Superior temporal gyrus (tissue), 1 donor: ENCODE measurements around the gene ABCC6.
A peak's percentile ranks its signal among the peaks of the same experiment; 100 is the strongest.
"Not testable (repeated sequence)": the region's sequence is repeated elsewhere in the genome, so short reads cannot be mapped to it uniquely, and the experiment has no call there.

ENCODE experiments used
- DNase-seq: peaks from one replicate; pipeline ENCODE4 v3.0.0-alpha.2; 2016; ENCODE audit errors: extremely low spot score

ABCC6 gene

DNA sequence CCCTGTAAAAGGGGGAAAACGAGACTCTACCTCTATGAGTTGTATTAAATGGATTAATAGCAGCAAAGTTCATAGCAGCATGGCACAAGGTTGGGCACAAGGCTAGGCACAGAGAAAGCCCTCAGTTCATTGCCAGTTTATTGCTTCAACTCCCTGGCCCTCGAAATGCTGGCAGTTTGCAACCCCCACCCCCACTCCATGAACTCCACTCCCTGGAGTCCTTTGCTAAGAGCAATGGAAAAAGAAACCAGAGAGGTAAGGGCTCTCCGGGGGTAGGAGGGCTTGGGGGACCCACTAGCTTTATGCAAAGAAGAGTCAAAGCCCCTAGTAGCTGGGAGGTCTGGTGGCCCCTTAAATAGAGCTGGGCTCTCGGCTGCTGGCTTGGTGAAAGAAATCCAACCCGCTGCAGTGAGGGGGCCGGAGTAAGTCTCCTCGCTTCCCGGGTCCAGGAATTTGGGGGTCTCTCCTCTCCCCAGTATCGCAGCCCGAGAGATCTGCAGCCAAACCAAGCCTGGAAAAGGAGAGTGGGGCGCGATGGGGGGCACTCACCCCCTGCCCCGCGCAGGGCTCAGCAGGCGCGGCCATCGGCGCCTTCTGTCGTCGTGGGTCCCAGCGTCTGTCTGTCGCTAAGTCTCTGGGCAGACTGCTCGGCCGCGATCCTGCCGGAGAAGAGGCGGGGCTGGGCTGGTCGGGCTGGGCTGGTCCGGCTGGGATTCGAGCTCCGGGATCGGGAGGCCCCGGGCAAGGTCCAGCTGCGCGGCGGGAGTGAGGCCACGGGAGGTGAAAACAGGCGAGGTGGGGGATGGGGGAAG lies at the start of gene ABCC6:
Gene ABCC6, minus strand, starts transcription at position 645 of the 812 bp plus-strand sequence. Its CDS starts 60 bp downstream, at position 585.
- DNase-seq, result not testable (repeated sequence)

DNA sequence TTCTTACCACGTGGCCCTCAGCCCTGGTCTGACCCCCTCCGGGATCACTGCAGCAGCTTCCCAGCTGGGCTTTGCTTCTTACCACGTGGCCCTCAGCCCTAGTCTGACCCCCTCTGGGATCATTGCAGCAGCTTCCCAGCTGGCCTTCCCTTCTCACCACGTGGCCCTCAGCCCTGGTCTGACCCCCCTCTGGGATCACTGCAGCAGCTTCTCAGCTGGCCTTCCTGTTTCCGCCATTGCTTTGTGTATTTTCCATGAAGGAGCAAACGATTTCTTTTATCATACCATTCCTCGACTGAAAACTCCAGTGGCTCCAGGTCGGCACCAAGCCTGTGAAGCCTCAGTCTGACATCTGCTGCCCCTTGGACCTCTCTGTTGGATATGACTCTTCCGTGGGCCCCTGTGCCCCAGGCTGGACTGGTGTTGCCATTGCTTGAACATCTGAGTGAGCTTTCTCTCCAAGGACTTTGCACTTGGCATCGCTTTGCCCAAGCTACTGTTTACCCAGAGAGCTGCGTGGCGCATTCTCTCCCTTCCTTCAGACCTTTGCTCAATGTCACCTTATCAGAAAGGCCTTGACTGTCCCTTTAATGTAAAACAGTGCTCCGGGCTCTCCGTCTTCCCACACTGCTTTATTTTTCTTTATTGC lies 49.4 kb upstream of the ABCC6 start:
- DNase-seq, result not testable (repeated sequence)

DNA sequence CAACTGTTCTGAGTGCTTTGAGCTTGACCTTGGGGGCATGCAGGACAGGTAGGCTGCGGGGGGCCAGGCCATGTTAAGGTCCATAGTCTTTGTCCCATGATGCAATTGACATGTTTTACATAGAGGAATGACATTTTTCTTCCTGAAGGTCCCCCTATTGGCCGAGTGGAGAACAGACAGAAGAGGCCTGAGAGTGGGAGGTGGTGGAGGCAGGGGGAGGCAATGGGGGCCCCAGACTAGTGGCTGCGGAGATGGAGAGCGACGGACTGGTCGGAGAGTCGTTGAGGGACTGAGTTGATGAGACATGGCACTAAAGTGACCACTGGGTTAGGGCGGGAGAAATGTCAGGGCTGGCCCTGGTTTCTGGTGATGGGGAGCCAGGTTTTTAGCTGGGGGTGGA lies 48.4 kb upstream of the ABCC6 start:
- DNase-seq, result not testable (repeated sequence)

DNA sequence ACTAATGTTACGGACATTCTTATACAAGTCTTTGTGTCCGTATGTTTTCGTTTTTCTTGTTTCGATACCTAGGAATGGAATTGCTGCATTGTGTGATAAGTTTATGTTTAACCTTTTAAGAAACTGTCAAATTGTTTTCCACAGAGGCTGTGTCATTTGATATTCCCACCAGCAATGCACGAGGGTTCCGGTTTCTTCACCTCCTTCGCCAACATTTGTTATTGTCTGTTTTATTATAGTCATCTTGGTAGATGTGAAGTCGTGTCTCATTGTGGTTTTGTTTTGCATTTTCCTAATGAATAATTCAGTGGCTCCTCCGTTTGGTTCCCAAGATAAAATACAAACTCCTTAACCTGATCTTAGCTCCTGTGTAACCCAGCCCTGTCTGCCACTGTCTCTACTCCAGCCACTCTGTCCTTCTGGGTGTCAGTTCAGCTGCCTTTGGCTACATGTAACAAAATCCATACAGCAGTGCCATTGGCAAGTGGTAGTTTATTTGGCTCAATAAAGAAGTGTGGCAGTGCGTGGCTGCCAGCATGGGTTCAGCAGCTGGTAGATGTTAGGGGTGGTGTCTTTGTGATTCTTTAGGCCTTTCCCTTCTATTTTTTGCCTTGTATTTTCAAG lies 45.0 kb upstream of the ABCC6 start:
- not testable (repeated sequence) for DNase-seq

DNA sequence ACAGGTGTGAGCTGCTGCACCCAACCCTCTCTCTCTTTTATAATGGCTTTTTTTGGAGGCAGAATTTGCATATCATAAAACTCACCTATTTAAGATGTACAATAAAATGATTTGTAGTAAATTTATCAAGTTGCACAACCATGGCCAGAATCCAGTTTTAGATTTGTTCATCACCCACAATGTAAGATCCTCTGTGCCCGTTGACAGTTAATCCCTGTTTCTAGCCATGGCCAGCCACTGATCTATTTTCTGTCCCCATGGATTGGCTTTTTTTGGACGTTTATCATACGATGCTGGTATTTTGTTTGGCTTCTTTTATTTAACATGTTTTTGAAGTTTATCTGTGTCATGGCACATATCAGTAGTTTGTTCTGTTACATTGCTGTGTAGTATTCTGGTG lies 44.4 kb upstream of the ABCC6 start:
- DNase-seq, result not testable (repeated sequence)

DNA sequence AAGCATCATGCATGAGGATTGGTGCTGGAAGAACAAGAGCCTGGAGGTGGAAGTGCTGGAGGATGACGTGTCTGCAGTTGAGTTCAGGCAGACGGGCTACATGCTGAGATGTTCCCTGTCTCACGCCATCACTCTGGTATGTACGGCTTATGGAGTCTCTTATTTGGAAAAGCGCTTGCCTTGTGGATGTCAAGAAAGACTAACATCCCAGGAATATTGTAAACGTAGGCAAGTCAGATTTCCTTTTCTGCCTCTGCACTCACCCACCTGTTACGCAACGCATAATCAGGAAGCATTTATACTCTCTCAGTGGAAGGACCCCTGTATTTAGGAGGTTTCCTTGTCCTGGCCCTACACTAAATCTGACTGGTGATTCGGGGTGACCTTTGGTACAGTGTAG lies 41.8 kb upstream of the ABCC6 start:
- DNase-seq, result not testable (repeated sequence)

DNA sequence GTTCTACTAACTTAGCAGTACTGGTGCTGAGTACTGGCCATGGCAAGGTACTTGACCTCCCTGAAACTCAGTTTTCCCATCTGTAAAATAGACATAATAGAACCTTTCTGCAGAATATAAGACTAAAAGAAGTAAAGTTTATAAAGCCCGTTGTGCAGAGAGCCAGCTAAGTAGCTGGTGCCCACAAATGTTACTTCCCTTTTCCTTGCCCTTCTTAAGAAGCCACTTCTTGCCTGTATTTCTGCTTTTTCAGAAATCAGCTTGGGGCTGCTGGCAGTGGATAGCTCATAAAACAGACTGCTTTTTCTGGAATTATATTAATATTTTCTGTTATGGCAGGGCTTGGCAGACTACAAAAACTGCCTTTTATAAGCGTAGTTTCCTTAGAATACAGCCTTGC lies 40.7 kb upstream of the ABCC6 start:
- not testable (repeated sequence) for DNase-seq

DNA sequence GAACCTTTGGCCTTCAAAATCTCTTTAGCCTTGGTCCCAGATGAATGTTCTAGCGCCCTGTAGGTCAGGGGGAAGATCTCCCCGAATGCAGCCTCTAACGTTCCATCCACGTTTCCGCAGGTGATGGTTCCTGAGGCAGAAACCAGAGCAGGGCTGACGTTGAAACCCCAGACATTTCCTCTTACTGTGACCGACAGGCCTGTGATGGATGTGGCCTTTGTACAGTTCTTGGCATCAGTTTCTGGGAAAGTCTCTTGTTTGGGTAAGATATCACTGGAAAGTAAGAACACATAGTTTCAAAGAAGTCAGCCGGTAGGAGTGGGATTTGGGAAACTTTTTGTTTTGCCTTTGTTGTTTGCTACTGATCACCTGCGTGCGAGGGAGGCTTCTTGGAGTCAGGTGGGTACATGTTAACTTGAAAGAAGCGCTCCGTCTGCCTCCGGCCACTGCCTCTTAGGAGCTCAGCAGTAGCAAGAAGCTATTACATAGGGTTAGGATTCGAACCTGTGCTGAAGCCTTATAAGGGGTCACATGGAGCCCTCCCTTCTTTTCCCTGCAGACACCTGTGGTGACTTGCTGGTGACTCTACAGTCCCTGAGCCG lies 39.8 kb upstream of the ABCC6 start:
- DNase-seq, result not testable (repeated sequence)

DNA sequence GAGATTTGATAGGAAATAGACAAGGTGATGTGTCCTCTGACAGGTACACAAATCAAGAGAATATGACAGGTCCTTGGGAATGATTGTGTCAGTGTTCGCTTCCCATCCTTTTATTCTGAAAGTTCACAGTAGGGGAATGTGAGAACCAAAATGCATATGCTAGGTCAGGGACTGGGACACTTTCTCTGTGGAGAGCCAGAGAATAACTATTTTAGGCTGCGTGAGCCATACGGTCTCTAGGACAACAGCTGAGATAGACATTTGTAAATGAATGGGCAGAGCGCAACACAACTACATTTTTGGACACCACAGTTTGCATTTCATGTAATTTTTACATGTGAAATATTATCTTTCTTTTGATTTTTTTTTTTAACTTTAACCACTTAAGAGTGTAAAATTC lies 36.7 kb upstream of the ABCC6 start:
- not testable (repeated sequence) for DNase-seq

DNA sequence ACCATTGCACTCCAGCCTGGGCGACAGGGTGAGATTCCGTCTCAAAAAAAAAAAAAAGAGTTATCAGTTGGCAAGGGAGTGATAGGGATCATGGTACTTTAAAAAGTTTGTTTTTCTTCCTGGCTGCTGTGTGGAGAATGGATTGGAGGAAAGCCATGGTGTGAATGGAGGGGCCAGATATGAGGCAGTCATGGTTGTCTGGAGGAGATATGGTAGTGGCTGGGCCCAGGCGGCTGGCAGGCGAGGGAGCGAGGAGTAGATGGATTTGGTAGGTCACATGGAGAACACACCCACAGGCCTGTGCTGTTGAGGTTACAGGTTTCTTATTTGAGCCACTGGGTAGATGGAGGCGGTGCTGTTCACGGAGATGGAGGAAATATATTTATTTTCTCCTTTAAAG lies 35.5 kb upstream of the ABCC6 start:
- not testable (repeated sequence) for DNase-seq

DNA sequence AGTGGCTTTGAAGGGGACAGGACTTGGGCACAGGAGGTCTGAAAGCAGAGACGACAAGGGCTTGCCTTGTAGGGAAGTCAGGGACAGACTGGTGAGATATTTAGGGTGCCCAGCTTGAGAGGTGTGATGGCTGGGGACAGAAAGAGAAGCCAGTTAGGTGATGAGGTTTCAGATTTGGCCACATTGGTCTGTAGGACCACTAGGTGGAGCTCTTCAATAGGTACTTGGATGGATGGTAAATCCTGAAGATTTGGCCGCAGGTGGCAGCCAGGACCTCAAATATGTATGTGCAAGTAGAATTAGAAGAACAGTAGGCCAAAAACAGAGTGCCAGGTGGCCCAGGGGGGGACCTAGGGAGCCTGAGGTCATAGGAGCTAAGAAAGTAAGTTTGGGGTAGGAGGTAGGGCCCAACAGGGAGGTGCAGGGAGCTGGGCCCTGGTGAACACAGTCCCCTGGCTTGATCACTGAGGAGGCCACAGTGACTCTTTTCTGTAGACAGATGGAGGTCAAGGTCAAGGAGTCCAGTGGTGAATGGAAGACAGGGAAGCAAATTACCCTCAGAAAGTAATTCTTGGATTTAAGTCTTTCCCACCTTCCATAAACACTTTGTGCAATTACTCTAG lies 34.1 kb upstream of the ABCC6 start:
- DNase-seq, result not testable (repeated sequence)

DNA sequence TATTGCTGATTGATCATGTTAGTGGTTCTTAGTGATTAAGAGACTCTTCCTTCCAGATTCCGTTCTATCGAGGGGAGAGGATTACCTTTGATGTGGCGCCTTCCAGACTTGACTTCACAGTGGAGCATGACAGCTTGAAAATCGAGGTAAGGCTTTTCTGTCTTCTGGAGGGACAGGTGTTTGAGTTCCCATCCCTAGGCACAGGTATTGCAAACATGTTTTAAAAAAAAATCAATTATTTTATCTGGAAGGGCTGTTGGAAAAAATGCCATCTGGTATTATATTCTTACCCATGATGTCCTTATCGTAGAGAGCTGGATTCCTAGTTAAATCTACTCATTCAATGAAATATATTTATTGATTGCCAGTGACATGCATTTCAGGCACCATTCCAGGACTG lies 29.1 kb upstream of the ABCC6 start:
- not testable (repeated sequence) for DNase-seq

DNA sequence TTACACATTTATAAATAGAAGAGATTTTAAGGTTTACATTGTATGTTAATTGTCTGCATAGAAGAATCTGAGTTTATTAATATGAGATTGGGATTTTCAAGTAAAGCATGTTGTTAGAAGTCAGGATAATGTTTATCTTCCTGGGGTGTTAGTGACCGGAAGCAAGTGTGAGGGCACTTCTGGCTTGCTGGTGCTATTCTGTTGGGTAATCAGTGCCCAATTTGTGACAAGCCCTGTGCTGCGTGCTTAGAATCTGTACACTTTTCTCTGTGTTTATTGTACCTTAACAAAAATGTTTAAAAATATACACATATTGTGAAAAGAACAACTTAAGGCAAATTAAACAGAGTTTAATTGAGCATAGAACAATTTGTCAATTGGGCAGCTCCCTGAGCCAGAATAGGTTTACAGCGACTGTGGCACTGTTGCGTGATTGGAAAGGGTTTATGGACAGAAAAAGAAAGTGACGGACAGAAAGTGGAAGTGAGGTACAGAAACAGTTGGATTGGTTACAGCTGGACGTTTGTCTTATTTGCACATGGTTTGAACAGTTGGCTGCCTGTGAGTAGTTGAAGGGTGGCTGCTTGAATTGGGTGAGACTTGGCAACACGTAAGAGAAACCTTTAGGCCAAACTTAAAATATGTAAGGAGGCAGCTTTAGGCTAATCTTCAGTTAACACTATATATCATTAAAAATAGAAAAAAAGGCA lies 26.5 kb upstream of the ABCC6 start:
- not testable (repeated sequence) for DNase-seq

DNA sequence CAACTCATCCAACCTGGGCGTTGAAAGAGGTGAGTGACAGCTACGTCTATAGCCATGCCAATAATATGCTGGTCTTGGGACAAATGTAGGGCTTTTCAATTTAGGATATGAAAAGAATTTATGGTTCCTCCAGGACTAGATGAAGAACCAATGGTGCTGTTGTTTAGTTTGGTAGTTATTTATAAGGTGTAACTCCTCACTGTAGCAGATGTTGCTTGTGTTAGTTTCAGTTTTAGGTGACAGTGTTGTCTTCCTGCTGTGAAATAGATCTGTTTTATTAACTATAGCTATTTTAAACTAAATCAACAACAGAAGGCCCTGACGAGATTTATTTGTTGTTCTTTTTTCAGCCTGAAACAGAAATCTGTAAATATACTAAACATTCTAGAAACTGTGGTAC lies 24.1 kb upstream of the ABCC6 start:
- not testable (repeated sequence) for DNase-seq

DNA sequence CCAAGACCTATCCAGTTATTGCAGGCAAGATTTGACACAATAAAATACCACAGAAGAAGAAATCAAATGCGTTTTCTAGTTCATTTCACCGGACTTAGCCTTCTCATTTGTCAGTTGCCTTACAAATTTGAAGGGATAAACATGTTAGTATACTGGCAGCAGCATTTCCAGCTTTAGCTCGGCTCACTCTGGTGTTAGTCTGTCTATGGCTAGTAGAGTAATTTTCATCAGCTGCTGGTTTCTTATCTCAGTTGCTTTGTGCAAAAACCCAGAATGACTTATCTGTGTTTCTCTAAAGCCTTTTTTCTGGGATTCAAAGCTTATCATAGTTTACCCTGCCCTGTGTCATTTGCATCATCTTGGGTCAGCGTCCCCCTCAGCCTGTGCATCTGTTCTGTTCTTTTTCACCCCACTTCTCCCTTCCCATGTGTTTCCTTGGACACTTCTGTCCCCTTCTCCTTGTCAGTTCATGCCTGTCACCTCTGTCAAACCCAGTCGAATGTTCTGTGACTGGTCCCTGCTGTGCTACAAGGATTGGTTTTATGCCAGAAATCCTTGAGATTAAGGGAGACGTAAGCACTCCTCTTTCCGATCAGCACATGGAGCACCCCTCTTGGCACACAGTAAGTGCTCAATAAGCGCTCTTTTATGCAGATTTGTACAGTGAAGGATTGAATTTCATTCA lies 23.4 kb upstream of the ABCC6 start:
- DNase-seq, result not testable (repeated sequence)

DNA sequence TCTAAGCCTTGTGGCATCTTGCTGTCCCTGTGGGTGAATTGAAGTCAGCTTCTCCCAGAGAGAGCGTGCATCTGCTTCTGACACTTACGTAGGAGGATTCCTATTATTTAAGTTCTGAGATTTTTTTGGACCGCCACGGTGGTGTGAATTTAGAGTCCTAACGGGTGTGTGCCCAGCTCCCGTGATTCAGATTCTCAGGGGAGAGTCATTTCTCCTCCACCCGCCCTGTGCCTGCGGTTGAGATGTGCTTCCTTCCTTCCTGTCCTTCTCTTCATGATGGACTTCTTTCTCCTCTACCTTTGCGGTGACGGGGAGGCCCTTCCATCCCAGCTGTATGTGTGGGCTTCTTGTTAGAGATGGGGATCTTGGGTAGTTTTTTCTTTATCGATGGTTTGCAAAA lies 20.6 kb upstream of the ABCC6 start:
- DNase-seq, result peak; percentile 11

DNA sequence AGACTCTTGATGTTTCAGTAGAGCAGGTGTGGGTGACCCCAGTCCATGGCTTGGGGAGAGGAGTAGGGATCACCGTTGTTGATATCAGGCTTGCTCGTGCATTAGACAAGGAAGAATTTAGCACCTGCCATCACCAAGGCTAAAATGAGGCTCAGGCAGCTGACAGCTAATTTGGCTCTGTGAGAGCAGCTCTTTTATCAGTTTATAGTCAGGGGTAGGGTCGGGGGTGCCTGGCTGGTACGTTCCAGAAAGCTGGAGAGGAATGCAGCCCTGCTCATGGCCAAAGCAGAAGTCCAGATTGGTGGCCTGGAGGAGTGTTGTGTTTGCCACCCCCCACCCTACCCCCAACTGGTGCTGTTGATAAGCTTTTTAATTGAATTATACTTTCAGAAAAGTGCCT lies 17.4 kb upstream of the ABCC6 start:
- DNase-seq, result not testable (repeated sequence)

DNA sequence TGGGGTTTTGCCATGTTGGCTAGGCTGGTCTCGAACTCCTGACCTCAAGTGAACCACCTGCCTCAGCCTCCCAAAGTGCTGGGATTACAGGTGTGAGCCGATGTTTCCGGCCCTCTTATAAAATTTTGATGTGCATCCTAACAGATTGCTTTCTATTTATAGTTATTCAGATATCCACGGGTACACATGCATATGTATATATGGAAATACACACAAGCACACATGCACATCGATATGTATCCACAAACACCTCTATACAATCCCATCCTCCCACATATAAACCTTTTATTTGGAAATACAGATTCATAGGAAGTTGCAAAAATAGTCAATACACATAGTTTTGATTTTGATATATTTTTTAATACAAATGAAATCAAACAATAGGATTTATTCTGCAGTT lies 14.4 kb upstream of the ABCC6 start:
- not testable (repeated sequence) for DNase-seq

DNA sequence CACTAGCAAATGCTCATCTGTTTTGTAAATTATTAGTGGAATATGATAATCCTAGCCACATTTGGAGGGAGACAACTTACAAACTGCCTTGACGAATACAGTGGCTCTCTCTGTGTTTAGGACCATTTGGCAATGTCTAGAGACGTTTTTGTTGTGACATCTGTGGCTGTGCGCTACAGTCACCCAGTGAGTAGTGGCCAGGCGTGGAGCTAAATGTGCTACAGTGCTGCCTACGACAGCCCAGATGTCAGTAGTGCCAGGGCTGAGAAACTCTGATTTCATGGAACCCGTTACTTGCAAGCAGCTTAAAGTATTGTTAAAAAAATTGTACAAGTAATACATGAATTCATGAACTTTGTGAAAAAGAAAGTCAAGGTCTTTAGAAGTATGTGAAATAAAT lies 13.8 kb upstream of the ABCC6 start:
- peak; percentile 42 for DNase-seq

DNA sequence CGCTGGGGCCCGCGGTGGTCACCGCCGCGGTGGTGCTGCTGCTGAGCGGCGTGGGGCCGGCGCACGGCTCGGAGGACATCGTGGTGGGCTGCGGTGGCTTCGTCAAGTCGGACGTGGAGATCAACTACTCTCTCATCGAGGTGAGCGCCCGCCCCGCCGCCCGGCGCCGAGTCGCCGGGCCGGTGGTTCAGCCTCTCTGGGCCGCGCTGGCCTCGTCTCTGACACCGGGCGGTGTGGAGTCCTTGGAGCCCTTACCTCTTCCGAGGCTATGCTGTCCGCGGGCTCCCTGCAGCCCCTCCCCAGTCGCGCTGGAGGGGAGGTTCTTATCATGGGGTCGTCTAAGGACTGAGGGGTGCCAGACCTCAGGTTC lies 9.4 kb upstream of the ABCC6 start:
- DNase-seq, result not testable (repeated sequence)
